GM19463 (cell line): Measurements from ENCODE around the gene GPR18.
A peak's percentile ranks its signal among the peaks of the same experiment; 100 is the strongest.
"Not testable (repeated sequence)": the region's sequence is repeated elsewhere in the genome, so short reads cannot be mapped to it uniquely, and the experiment has no call there.

Experiments
- ATAC-seq: cut with Tn5 transposase; IDR thresholded peaks from one replicate; pipeline ENCODE4 v1.9.1; 2021; ENCODE audit warnings: mild to moderate bottlenecking, moderate library complexity; ENCODE audit not compliant: unreplicated experiment

Gene GPR18

GRCh38 chr13:99268822-99269221 is 10.6 kb upstream of the GPR18 start:
- ATAC-seq: no peak

- no peak for ATAC-seq
Observed at GRCh38 chr13:99267927-99268326, 9.7 kb upstream of the GPR18 start.

- ATAC-seq: no peak
Observed at GRCh38 chr13:99266827-99267226, 8.6 kb upstream of the GPR18 start.

GRCh38 chr13:99265821-99266426 is 7.7 kb upstream of the GPR18 start:
- ATAC-seq: no peak

GRCh38 chr13:99265162-99265800 is 7.1 kb upstream of the GPR18 start:
- no peak for ATAC-seq

- ATAC-seq: no peak
Observed at GRCh38 chr13:99264051-99264450, 5.9 kb upstream of the GPR18 start.

GRCh38 chr13:99263126-99263785 is 5.1 kb upstream of the GPR18 start:
- ATAC-seq: no peak

GRCh38 chr13:99261059-99261458 is 2.9 kb upstream of the GPR18 start:
- ATAC-seq: no peak

- ATAC-seq: no peak
Observed at GRCh38 chr13:99260216-99260615, 2.0 kb upstream of the GPR18 start.

- peak; percentile 63 for ATAC-seq
Observed at GRCh38 chr13:99258946-99259345, 767 bp upstream of the GPR18 start.

- ATAC-seq: no peak
Observed at GRCh38 chr13:99257291-99257690, 888 bp downstream of the GPR18 start.

- ATAC-seq: no peak
Observed at GRCh38 chr13:99256709-99257108, 1.5 kb downstream of the GPR18 start.

GRCh38 chr13:99256283-99256682 is 1.9 kb downstream of the GPR18 start:
- no peak for ATAC-seq

- no peak for ATAC-seq
Observed at GRCh38 chr13:99255271-99255670, 2.9 kb downstream of the GPR18 start.

- ATAC-seq: no peak
Observed at GRCh38 chr13:99254830-99255229, 3.3 kb downstream of the GPR18 start.

GRCh38 chr13:99251921-99252320 is 6.3 kb downstream of the GPR18 start:
- no peak for ATAC-seq

- no peak for ATAC-seq
Observed at GRCh38 chr13:99250982-99251825, 7.0 kb downstream of the GPR18 start.

- ATAC-seq: not testable (repeated sequence)
Observed at GRCh38 chr13:99249606-99250005, 8.6 kb downstream of the GPR18 start.

- ATAC-seq: not testable (repeated sequence)
Observed at GRCh38 chr13:99249178-99249577, 9.0 kb downstream of the GPR18 start.

- no peak for ATAC-seq
Observed at GRCh38 chr13:99246100-99246499, 12.1 kb downstream of the GPR18 start.

- ATAC-seq: peak; percentile 88
Observed at GRCh38 chr13:99237981-99238662, 20.1 kb downstream of the GPR18 start.
